DOHH2 (cell line): Measurements from ENCODE around the gene FTCD.

Experiments
- H3F3A ChIP-seq: fragments of 200-600 bp; sonication (generic), shearing (Covaris generic); 2 replicates; pipeline ENCODE4 v1.6.0; 2016; ENCODE audit warnings: antibody characterized with exemption, mild to moderate bottlenecking; ENCODE audit not compliant: control insufficient read depth, insufficient read depth
- H3K27ac ChIP-seq: fragments of 200-600 bp; sonication (generic); 2 replicates; pipeline ENCODE4 v1.5.1; 2014; ENCODE audit warnings: low read depth, mild to moderate bottlenecking, low read length, moderate library complexity
- H3K27me3 ChIP-seq: fragments of 200-600 bp; sonication (generic); 2 replicates; pipeline ENCODE4 v1.6.1; 2014; ENCODE audit warnings: mild to moderate bottlenecking, low read length, mixed read lengths; ENCODE audit not compliant: control insufficient read depth
- H3K36me3 ChIP-seq: fragments of 200-600 bp; sonication (generic); 2 replicates; pipeline ENCODE4 v1.6.1; 2014; ENCODE audit warnings: mild to moderate bottlenecking, low read length, moderate library complexity, mixed read lengths; ENCODE audit not compliant: control insufficient read depth
- H3K4me1 ChIP-seq: fragments of 200-600 bp; sonication (generic); 2 replicates; pipeline ENCODE4 v1.6.1; 2014; ENCODE audit warnings: mild to moderate bottlenecking, low read length, mixed read lengths; ENCODE audit not compliant: control insufficient read depth
- H3K4me2 ChIP-seq: fragments of 200-600 bp; sonication (generic); 2 replicates; pipeline ENCODE4 v1.6.0; 2014; ENCODE audit warnings: mild to moderate bottlenecking, low read length, moderate library complexity
- H3K4me3 ChIP-seq: fragments of 200-600 bp; sonication (generic); 2 replicates; pipeline ENCODE4 v1.5.1; 2014; ENCODE audit warnings: mild to moderate bottlenecking, low read length, mixed read lengths
- H3K79me2 ChIP-seq: fragments of 200-600 bp; sonication (generic); 2 replicates; pipeline ENCODE4 v1.6.1; 2014; ENCODE audit warnings: mild to moderate bottlenecking, low read length, mixed read lengths; ENCODE audit not compliant: control insufficient read depth
- H3K9me2 ChIP-seq: fragments of 200-600 bp; sonication (generic); replicated peaks from 2 replicates; pipeline ENCODE4 v1.6.1; 2014; ENCODE audit warnings: mild to moderate bottlenecking, low read length, mixed read lengths; ENCODE audit not compliant: control insufficient read depth
- H3K9me3 ChIP-seq: fragments of 200-600 bp; sonication (generic); 2 replicates; pipeline ENCODE4 v1.6.1; 2014; ENCODE audit warnings: antibody characterized with exemption, low read length, mixed read lengths; ENCODE audit not compliant: control insufficient read depth, insufficient read depth
- H4K20me1 ChIP-seq: fragments of 200-600 bp; sonication (generic); 2 replicates; pipeline ENCODE4 v1.6.0; 2014; ENCODE audit warnings: low read depth, mild to moderate bottlenecking, antibody characterized with exemption, low read length, moderate library complexity; ENCODE audit not compliant: control insufficient read depth, insufficient read depth
- EZH2phosphoT487 ChIP-seq: fragments of 200-600 bp; sonication (generic); IDR thresholded peaks from 2 replicates; pipeline ENCODE4 v1.6.1; 2017; ENCODE audit warnings: borderline replicate concordance, mild to moderate bottlenecking, antibody characterized with exemption, low read length, moderate library complexity, mixed read lengths
- TF ChIP-seq, protein P1 (sequence below): fragments of 200-600 bp; sonication (generic); IDR thresholded peaks from one replicate; pipeline ENCODE4 v1.5.1; 2014; ENCODE audit warnings: antibody characterized with exemption, mild to moderate bottlenecking, low read depth, low read length; ENCODE audit not compliant: poor library complexity, severe bottlenecking

The FTCD gene

DNA sequence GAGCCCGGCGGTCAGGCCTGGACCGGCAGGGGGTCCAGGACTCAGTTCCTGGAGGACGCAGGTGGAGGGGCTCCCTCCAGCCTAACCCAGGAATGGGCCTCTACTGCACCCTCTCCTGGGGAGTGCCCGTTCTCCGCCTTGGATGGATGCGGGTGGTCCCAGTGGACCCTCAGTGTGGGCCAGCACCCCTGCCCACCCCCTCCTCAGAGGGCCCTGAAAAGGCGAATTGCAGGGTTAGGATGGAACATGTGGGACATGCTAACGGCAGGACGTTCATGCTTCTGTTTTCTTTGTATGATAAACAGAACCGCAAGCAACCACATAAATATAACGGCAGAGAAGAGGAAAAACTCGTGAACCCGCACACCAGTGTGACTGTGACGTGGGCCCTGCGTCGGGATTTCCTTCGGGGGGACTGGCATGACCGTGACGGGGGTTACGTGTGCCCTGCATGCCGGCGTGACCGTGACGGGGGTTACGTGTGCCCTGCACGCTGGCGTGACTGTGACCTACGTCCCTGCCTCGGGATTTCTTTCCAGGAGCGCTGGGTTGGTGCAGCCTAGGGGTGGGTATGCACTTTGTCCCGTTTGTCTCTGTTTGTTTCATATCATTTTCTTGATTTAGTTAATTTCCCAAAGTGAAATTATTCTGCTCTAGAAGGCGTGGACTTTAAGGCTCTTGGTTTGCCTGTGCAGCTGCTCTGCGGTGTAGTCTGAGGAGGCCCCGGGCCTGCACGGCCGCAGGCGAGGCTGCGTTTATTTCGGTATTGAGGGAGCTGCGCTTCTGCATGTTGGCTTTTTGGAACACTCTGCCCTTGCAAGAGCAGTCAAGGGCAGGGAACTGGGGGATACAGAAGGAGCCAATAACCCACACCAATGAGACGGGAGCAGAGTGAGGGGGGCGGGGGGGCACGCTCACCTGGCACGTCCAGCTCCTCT lies 3.1 kb downstream of the FTCD start:
- Histone ChIP-seq H3F3A (no peaks in the 10 kb centered on the region), H3K4me1 (no peaks in the 10 kb centered on the region; the same call in 1 of the 2 replicates), H3K36me3 (no peaks in the 10 kb centered on the region), H3K79me2 (no peaks in the 10 kb centered on the region), H3K27ac (no peak overlapping the region), H3K9me2 (no peaks in the 10 kb centered on the region), H3K9me3 (no peaks in the 10 kb centered on the region), H4K20me1 (no peaks in the 10 kb centered on the region), H3K27me3 (no peaks in the 10 kb centered on the region), H3K4me2 (no peak overlapping the region), H3K4me3 (no peak overlapping the region)
- TF ChIP-seq EZH2phosphoT487, result no peak
- TF ChIP-seq, protein P1, sequence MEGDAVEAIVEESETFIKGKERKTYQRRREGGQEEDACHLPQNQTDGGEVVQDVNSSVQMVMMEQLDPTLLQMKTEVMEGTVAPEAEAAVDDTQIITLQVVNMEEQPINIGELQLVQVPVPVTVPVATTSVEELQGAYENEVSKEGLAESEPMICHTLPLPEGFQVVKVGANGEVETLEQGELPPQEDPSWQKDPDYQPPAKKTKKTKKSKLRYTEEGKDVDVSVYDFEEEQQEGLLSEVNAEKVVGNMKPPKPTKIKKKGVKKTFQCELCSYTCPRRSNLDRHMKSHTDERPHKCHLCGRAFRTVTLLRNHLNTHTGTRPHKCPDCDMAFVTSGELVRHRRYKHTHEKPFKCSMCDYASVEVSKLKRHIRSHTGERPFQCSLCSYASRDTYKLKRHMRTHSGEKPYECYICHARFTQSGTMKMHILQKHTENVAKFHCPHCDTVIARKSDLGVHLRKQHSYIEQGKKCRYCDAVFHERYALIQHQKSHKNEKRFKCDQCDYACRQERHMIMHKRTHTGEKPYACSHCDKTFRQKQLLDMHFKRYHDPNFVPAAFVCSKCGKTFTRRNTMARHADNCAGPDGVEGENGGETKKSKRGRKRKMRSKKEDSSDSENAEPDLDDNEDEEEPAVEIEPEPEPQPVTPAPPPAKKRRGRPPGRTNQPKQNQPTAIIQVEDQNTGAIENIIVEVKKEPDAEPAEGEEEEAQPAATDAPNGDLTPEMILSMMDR, result no peak

GRCh38 chr21:46151261-46151988 lies 4.0 kb downstream of the FTCD start:
- Histone ChIP-seq H3F3A (no peaks in the 10 kb centered on the region), H3K27ac (no peak overlapping the region), H3K36me3 (no peaks in the 10 kb centered on the region), H3K4me3 (no peak overlapping the region), H3K27me3 (no peaks in the 10 kb centered on the region), H3K9me3 (no peaks in the 10 kb centered on the region), H3K4me2 (no peak overlapping the region), H3K9me2 (no peaks in the 10 kb centered on the region), H3K4me1 (no peaks in the 10 kb centered on the region; the same call in 1 of the 2 replicates), H3K79me2 (no peaks in the 10 kb centered on the region), H4K20me1 (no peaks in the 10 kb centered on the region)
- TF ChIP-seq, protein P1, result no peak
- TF ChIP-seq EZH2phosphoT487, result no peak

GRCh38 chr21:46150491-46151121 lies 4.8 kb downstream of the FTCD start:
- Histone ChIP-seq H3K27ac (no peak overlapping the region), H3K9me2 (no peaks in the 10 kb centered on the region), H3K4me2 (no peak overlapping the region), H3K4me3 (no peak overlapping the region), H3K9me3 (no peaks in the 10 kb centered on the region), H3F3A (no peaks in the 10 kb centered on the region), H3K4me1 (no peaks in the 10 kb centered on the region; the same call in 1 of the 2 replicates), H3K79me2 (no peaks in the 10 kb centered on the region), H4K20me1 (no peaks in the 10 kb centered on the region), H3K36me3 (no peaks in the 10 kb centered on the region), H3K27me3 (no peaks in the 10 kb centered on the region)
- no peak for TF ChIP-seq EZH2phosphoT487
- TF ChIP-seq, protein P1, result no peak
